ENCODE measurements around the gene PSMA5. TPM values are rescaled to one million over a fixed set of nuclear protein-coding genes. Genes with fewer than 3 reads are reported as not detected.

The PSMA5 gene
- polyA plus RNA-seq, 2 of the 4 experiments (the other 2 are of a cell fraction) = 93.7 to 140 TPM

GRCh38 chr1:109351457-109351856 is 74.8 kb downstream of the PSMA5 start:
- WGBS (ENCODE audit: missing lambda C conversion rate) = 79% methylated on average over 5 of the region's 5 CpGs
- ChIA-PET POLR2A (no interaction called here), CTCF (interaction anchor here (0.6 kb wide), 1 partner anchor 251 kb away, joined by 4 read pairs; no protein-coding TSS in a partner anchor)
- TF ChIP-seq POLR2AphosphoS2 (conservative IDR thresholded peaks at IDR 0.05; ENCODE audit: low read length) = no peak
- TF ChIP-seq HOXB13 (CRISPR knock-in tag; IDR thresholded peaks at IDR 0.05; ENCODE audit: low read depth) = no peak
- TF ChIP-seq ZSCAN20 (CRISPR knock-in tag; IDR thresholded peaks at IDR 0.05) = no peak
- TF ChIP-seq, protein P1, sequence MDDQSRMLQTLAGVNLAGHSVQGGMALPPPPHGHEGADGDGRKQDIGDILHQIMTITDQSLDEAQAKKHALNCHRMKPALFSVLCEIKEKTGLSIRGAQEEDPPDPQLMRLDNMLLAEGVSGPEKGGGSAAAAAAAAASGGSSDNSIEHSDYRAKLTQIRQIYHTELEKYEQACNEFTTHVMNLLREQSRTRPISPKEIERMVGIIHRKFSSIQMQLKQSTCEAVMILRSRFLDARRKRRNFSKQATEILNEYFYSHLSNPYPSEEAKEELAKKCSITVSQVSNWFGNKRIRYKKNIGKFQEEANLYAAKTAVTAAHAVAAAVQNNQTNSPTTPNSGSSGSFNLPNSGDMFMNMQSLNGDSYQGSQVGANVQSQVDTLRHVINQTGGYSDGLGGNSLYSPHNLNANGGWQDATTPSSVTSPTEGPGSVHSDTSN (IDR thresholded peaks at IDR 0.05) = no peak
- TF ChIP-seq HEYL (CRISPR knock-in tag; IDR thresholded peaks at IDR 0.05) = no peak
- TF ChIP-seq ZC3H11A (IDR thresholded peaks at IDR 0.05) = no peak
- TF ChIP-seq CBX8 (IDR thresholded peaks at IDR 0.05) = no peak
- TF ChIP-seq FOXS1 (CRISPR knock-in tag; IDR thresholded peaks at IDR 0.05) = no peak
- TF ChIP-seq FOSL2 (IDR thresholded peaks at IDR 0.05) = no peak
- no peak for TF ChIP-seq FOSL2 (CRISPR knock-in tag; IDR thresholded peaks at IDR 0.05)
- TF ChIP-seq ELK1 (IDR thresholded peaks at IDR 0.05; ENCODE audit: low read depth, low read length) = no peak
- Histone ChIP-seq H3K4me1 (no peaks in the 10 kb centered on the region), H3K4me2 (no peak overlapping the region), H3K9me3 (no peaks in the 10 kb centered on the region), H3K4me3 (no peak overlapping the region), H3K27ac (no peak overlapping the region)
- FAIRE-seq = no peak
- no peak for DNase-seq (ENCODE audit: low read depth in 1 of 2, low spot score in 1 of 2)
- ATAC-seq = no peak

- no peak for FAIRE-seq
- Histone ChIP-seq H3K27ac (no peak overlapping the region), H3K9me3 (no peaks in the 10 kb centered on the region), H3K4me3 (no peak overlapping the region), H3K4me1 (no peaks in the 10 kb centered on the region), H3K4me2 (no peak overlapping the region)
- 47% methylated on average over 1 of the region's 1 CpG for WGBS (ENCODE audit: missing lambda C conversion rate)
- DNase-seq (ENCODE audit: low read depth in 1 of 2, low spot score in 1 of 2) = no peak
- POLR2A ChIA-PET = no interaction called here
- TF ChIP-seq, protein P2, sequence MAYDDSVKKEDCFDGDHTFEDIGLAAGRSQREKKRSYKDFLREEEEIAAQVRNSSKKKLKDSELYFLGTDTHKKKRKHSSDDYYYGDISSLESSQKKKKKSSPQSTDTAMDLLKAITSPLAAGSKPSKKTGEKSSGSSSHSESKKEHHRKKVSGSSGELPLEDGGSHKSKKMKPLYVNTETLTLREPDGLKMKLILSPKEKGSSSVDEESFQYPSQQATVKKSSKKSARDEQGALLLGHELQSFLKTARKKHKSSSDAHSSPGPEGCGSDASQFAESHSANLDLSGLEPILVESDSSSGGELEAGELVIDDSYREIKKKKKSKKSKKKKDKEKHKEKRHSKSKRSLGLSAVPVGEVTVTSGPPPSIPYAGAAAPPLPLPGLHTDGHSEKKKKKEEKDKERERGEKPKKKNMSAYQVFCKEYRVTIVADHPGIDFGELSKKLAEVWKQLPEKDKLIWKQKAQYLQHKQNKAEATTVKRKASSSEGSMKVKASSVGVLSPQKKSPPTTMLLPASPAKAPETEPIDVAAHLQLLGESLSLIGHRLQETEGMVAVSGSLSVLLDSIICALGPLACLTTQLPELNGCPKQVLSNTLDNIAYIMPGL (CRISPR knock-in tag; IDR thresholded peaks at IDR 0.05; ENCODE audit: borderline replicate concordance) = no peak
- TF ChIP-seq FOSB (CRISPR knock-in tag; IDR thresholded peaks at IDR 0.05) (no peak), ESRRA (IDR thresholded peaks at IDR 0.05; ENCODE audit: borderline replicate concordance, low read length) (no peak), RNF2 (IDR thresholded peaks at IDR 0.05; ENCODE audit: borderline replicate concordance, low read depth) (no peak), MYC (IDR thresholded peaks at IDR 0.05; ENCODE audit: borderline replicate concordance, low read length) (no peak), NFE2L2 (conservative IDR thresholded peaks at IDR 0.05; ENCODE audit: low read length) (no peak), EP300 (IDR thresholded peaks at IDR 0.05) (no peak), ZNF302 (CRISPR knock-in tag; IDR thresholded peaks at IDR 0.05) (no peak), ZSCAN20 (CRISPR knock-in tag; IDR thresholded peaks at IDR 0.05) (no peak)
- CTCF ChIA-PET = interaction anchor here (0.5 to 1.0 kb wide), 2 partner anchors 28 to 233 kb away, joined by 3 read pairs; no protein-coding TSS in a partner anchor
- no peak for ATAC-seq
These were observed 75.6 kb downstream of the PSMA5 start for GRCh38 chr1:109350655-109351054.

DNA sequence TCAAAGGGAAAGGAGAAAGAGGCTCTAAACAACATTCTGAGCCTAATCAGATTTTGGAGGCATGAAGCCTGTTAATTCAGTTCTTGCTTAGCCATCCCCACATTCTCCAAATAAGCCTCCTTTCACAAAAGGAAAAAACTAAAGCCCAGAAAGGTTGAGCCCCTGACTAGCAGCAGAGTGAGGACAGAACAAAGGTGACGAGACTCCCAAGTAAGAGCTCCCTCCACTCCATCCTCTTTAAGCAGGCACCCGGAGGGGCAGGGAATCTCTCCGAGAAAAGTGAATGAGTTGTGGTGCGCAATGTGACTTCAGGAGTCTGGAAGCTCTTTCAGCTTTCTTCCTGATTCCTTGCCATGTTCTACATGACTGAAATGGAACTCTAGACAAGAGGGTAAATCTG is 76.1 kb downstream of the PSMA5 start:
- TF ChIP-seq HOXA7 (CRISPR knock-in tag; IDR thresholded peaks at IDR 0.05) = no peak
- TF ChIP-seq, protein P3, sequence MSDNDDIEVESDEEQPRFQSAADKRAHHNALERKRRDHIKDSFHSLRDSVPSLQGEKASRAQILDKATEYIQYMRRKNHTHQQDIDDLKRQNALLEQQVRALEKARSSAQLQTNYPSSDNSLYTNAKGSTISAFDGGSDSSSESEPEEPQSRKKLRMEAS (IDR thresholded peaks at IDR 0.05) = no peak
- no peak for TF ChIP-seq KDM1A (IDR thresholded peaks at IDR 0.05; ENCODE audit: low read depth)
- TF ChIP-seq KDM5A (IDR thresholded peaks at IDR 0.05) = no peak
- TF ChIP-seq EHF (CRISPR knock-in tag; IDR thresholded peaks at IDR 0.05) = no peak
- TF ChIP-seq BHLHE40 (IDR thresholded peaks at IDR 0.05; ENCODE audit: low read depth, low read length) = no peak
- TF ChIP-seq RCOR1 (IDR thresholded peaks at IDR 0.05; ENCODE audit: low read depth, low read length) = no peak
- TF ChIP-seq, protein P1 (IDR thresholded peaks at IDR 0.05) = no peak
- no peak for TF ChIP-seq RNF2 (IDR thresholded peaks at IDR 0.05; ENCODE audit: borderline replicate concordance, low read depth)
- WGBS (ENCODE audit: missing lambda C conversion rate) = 84% methylated on average over 4 of the region's 4 CpGs
- POLR2A ChIA-PET = no interaction called here
- H3K9me3 ChIP-seq = no peaks in the 10 kb centered on the region
- H3K27ac ChIP-seq = no peak overlapping the region
- DNase-seq (ENCODE audit: low read depth in 1 of 2, low spot score in 1 of 2) (no peak), FAIRE-seq (no peak), ATAC-seq (no peak)
- no peak overlapping the region for H3K4me3 ChIP-seq
- H3K4me1 ChIP-seq = no peaks in the 10 kb centered on the region
- CTCF ChIA-PET = interaction anchor here (0.5 to 1.0 kb wide), 2 partner anchors 29 to 232 kb away, joined by 3 read pairs; no protein-coding TSS in a partner anchor
- H3K4me2 ChIP-seq = no peak overlapping the region
